Pons (tissue), 1 donor: ENCODE measurements around the gene ADH1B.
"Not testable (repeated sequence)": the region's sequence is repeated elsewhere in the genome, so short reads cannot be mapped to it uniquely, and the experiment has no call there.

Experiments used
- DNase-seq: peaks from one replicate; pipeline ENCODE4 v3.0.0-alpha.2; 2016; ENCODE audit warnings: low spot score

ADH1B gene

GRCh38 chr4:99324361-99324760 lies 3.2 kb upstream of the ADH1B start:
- DNase-seq, result no peak

- DNase-seq, result peak; percentile 12
Measured at GRCh38 chr4:99323756-99324155, 2.6 kb upstream of the ADH1B start.

GRCh38 chr4:99317811-99318210 lies 3.4 kb downstream of the ADH1B start:
- not testable (repeated sequence) for DNase-seq

GRCh38 chr4:99317354-99317753 lies 3.8 kb downstream of the ADH1B start:
- DNase-seq, result no peak

GRCh38 chr4:99315839-99316238 lies 5.4 kb downstream of the ADH1B start:
- no peak for DNase-seq

- DNase-seq, result no peak
Measured at GRCh38 chr4:99314211-99314610, 7.0 kb downstream of the ADH1B start.

GRCh38 chr4:99310389-99310788 lies 10.8 kb downstream of the ADH1B start:
- no peak for DNase-seq

GRCh38 chr4:99305638-99306400 lies 15.4 kb downstream of the ADH1B start:
- DNase-seq, result no peak

- DNase-seq, result no peak
Measured at GRCh38 chr4:99301376-99302164, 19.6 kb downstream of the ADH1B start.

GRCh38 chr4:99300934-99301333 lies 20.3 kb downstream of the ADH1B start:
- DNase-seq, result peak; percentile 38

- DNase-seq, result no peak
Measured at GRCh38 chr4:99293357-99293756, 27.8 kb downstream of the ADH1B start.

- no peak for DNase-seq
Measured at GRCh38 chr4:99290848-99291786, 30.1 kb downstream of the ADH1B start, which contains the start of gene ADH1A. Gene ADH1A, minus strand, starts transcription at chr4:99290985. Its CDS starts 71 bp downstream, at chr4:99290914.

- no peak for DNase-seq
Measured at GRCh38 chr4:99285387-99285786, 35.8 kb downstream of the ADH1B start.

GRCh38 chr4:99282731-99283130 lies 38.5 kb downstream of the ADH1B start:
- no peak for DNase-seq

- no peak for DNase-seq
Measured at GRCh38 chr4:99281261-99281660, 39.9 kb downstream of the ADH1B start.

- no peak for DNase-seq
Measured at GRCh38 chr4:99276417-99276816, 44.8 kb downstream of the ADH1B start.

- no peak for DNase-seq
Measured at GRCh38 chr4:99275885-99276284, 45.3 kb downstream of the ADH1B start.

GRCh38 chr4:99275050-99275449 lies 46.2 kb downstream of the ADH1B start:
- no peak for DNase-seq

GRCh38 chr4:99273704-99274103 lies 47.5 kb downstream of the ADH1B start:
- no peak for DNase-seq

GRCh38 chr4:99264927-99265326 lies 56.3 kb downstream of the ADH1B start:
- DNase-seq, result no peak
